SK-N-SH (cell line): ENCODE results near the gene COL23A1.
A peak's percentile ranks its signal among the peaks of the same experiment; 100 is the strongest.

Experiments
- CHD2 ChIP-seq: fragments of 150-350 bp; IDR thresholded peaks from 2 replicates; pipeline ENCODE4 v1.6.1; 2018; ENCODE audit warnings: low read length; ENCODE audit not compliant: partially characterized antibody
- GABPA ChIP-seq: IDR thresholded peaks from 2 replicates; pipeline ENCODE4 v1.4.0; 2012; ENCODE audit warnings: low read depth, mild to moderate bottlenecking
- GATA2 ChIP-seq: sonication (generic); formaldehyde crosslinking; IDR thresholded peaks from 2 replicates; pipeline ENCODE4 v1.5.0; 2020; ENCODE audit warnings: mild to moderate bottlenecking, missing genetic modification reagents
- POLR2AphosphoS5 ChIP-seq: IDR thresholded peaks from 2 replicates; pipeline ENCODE4 v1.6.1; 2012; ENCODE audit warnings: low read depth, low read length
- TAF1 ChIP-seq: IDR thresholded peaks from 2 replicates; pipeline ENCODE4 v1.6.1; 2012; ENCODE audit warnings: low read depth, mild to moderate bottlenecking, low read length, moderate library complexity, borderline replicate concordance
- TCF12 ChIP-seq: IDR thresholded peaks from 2 replicates; pipeline ENCODE4 v1.4.0; 2012
- TF ChIP-seq, protein P1 (sequence below): IDR thresholded peaks from 2 replicates; pipeline ENCODE4 v1.4.0; 2012; ENCODE audit warnings: low read depth
- TF ChIP-seq, protein P2 (sequence below): fragments of 200-600 bp; sonication (generic); IDR thresholded peaks from 2 replicates; pipeline ENCODE4 v1.6.1; 2017; ENCODE audit warnings: antibody characterized with exemption, mild to moderate bottlenecking, moderate library complexity

DNA sequence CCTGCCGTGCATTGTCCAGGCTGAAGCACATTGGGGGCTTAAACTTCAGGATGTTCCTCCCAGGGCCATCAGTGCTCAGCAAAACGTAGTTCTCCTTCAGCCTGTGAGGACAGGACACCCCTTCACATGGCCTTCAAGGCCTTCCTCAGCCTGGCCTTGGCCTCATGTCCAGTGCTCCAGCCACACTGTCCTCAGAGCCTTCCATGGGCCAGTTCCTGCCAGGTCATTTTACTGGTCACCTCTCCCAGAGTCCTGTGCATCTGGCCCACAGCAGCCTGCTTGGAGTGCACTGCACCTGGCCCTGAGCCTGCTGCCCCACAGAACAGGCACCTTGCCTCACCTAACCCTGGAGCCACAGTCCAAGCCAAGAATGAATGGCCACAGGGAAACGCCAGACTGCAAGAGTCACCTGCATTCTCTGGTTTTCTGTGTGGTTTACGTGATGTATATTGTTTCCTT lies 377.2 kb downstream of the COL23A1 start:
- no peak for TF ChIP-seq TAF1
- no peak for TF ChIP-seq GABPA
- TF ChIP-seq CHD2: no peak
- TF ChIP-seq GATA2 (CRISPR knock-in tag): no peak
- TF ChIP-seq, protein P1, sequence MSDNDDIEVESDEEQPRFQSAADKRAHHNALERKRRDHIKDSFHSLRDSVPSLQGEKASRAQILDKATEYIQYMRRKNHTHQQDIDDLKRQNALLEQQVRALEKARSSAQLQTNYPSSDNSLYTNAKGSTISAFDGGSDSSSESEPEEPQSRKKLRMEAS: no peak
- peak; percentile 40; the same call in 1 of the 2 replicates for TF ChIP-seq POLR2AphosphoS5
- TF ChIP-seq, protein P2, sequence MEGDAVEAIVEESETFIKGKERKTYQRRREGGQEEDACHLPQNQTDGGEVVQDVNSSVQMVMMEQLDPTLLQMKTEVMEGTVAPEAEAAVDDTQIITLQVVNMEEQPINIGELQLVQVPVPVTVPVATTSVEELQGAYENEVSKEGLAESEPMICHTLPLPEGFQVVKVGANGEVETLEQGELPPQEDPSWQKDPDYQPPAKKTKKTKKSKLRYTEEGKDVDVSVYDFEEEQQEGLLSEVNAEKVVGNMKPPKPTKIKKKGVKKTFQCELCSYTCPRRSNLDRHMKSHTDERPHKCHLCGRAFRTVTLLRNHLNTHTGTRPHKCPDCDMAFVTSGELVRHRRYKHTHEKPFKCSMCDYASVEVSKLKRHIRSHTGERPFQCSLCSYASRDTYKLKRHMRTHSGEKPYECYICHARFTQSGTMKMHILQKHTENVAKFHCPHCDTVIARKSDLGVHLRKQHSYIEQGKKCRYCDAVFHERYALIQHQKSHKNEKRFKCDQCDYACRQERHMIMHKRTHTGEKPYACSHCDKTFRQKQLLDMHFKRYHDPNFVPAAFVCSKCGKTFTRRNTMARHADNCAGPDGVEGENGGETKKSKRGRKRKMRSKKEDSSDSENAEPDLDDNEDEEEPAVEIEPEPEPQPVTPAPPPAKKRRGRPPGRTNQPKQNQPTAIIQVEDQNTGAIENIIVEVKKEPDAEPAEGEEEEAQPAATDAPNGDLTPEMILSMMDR: no peak
- TF ChIP-seq TCF12: no peak
